Measurements from ENCODE around the gene PRPS1.

PRPS1 gene

DNA sequence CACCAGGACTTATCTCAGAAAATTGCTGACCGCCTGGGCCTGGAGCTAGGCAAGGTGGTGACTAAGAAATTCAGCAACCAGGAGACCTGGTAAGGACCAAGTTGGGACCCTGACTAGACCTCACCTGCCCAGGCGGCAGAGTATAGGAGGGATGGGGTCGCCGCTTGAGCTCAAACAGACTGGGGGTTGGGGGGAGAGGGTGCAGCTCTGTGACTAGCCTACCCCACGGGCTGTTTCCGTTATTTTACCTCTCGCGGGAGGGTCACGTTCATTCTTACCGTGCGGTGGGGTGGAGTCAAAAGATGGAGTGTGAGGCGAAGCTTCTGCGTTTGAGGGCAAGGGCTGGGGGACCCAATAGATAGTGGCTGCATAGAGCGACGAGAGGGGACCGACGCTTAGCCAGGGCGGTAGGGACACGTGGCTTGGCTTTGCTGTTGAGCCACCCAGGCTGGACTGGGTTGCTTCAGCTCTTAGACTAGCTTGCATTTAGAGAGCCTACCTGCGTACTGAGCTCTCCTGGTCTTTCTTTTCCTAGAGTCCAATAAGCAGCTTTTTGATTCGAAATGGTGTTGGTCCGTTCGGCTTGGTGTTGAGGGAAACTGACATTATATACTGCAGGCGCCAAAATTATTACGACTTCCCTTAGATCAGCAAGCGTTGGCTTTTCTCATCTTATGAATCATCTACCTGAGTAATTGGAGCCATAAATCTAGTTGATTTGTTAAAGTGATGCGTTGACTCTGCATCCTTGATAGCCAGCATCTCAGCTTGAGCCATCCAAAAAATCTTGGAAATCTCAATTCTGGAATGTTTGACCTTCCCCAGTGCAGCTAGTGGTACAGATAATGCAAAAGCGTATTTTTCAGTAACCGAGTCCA lies 591 bp downstream of the PRPS1 start:
- Histone ChIP-seq H3K36me3 (ENCODE audit: control insufficient read depth in 5 of 5, insufficient read depth in 5 of 5, low read length in 5 of 5) (no peaks in the 10 kb centered on the region), H3K9me3 (ENCODE audit: control insufficient read depth in 5 of 5, low read length in 5 of 5) (no peaks in the 10 kb centered on the region), H3K4me1 (ENCODE audit: control insufficient read depth in 5 of 5, insufficient read depth in 5 of 5, low read length in 5 of 5) (peaks cover 0 to 14% (median 10%) of the 10 kb centered on the region in 5 donors), H3K27ac (ENCODE audit: low read depth, low read length) (peak overlapping the region; percentile 57), H3K27me3 (ENCODE audit: control insufficient read depth in 5 of 5, insufficient read depth in 4 of 5, low read length in 5 of 5) (peaks cover 0 to 4% (median 3%) of the 10 kb centered on the region in 5 donors), H3K9ac (ENCODE audit: low read length in 5 of 5) (peak overlapping the region; percentile 16 to 76 (median 64)), H3K4me3 (ENCODE audit: low read depth in 1 of 5, low read length in 5 of 5) (peak overlapping the region; percentile 69 to 84 (median 77))

DNA sequence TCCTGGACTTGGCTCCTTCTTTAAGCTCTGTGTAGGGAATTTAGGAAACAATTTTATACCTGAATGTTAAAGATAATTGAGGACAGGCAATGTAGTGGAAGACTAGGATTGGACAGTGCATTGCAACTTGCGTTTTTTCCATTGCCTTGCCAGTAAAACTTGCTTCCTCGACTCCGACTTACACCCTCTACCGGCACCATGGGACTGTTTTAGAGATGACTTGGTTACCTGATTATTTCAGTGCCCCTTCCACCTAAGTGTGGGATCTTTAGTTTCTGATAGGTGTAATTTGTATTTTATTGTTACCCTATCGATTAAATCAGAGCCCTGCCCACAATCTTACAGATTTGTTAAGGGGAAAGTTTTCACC lies 1.2 kb downstream of the PRPS1 start:
- Histone ChIP-seq H3K27ac (ENCODE audit: low read depth, low read length) (no peak overlapping the region), H3K36me3 (ENCODE audit: control insufficient read depth in 5 of 5, insufficient read depth in 5 of 5, low read length in 5 of 5) (no peaks in the 10 kb centered on the region), H3K9ac (ENCODE audit: low read length in 5 of 5) (peak overlapping the region in 1 of 5 donors; percentile 31)

DNA sequence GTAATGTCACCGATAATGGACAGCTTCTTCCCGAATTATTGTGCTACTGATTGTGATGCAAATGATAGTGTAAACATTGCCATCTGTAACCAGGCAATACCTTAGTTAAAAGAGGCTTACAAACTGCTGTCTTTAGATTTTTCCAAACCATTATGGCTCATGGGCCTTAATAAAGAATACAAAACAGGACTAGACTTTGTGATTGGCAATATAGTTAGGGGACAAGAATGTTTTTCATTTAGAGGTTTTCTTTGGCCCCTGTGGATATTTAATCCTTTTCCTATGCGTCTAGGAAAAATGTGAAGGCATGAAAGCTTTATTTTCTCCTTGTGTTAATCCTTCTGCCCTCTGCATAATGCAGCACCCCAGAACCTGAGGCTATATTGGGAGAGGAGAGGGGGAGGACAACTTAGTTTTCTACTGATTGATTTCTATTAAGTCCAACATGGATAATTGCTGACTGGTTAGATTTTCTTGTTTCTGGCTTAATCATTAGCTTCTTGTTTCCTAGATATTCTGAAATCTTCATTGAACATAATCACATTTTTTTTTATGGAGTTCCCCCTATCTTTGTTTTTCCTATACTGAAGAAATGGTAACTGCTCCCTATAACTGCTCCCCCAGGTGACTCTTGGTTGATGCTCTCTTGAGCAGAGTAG lies 1.9 kb downstream of the PRPS1 start:
- H3K27me3 ChIP-seq (ENCODE audit: control insufficient read depth in 5 of 5, insufficient read depth in 4 of 5, low read length in 5 of 5): peaks cover 0 to 4% (median 3%) of the 10 kb centered on the region in 5 donors
- no peak overlapping the region for H3K9ac ChIP-seq (ENCODE audit: low read length in 5 of 5)
- no peaks in the 10 kb centered on the region for H3K36me3 ChIP-seq (ENCODE audit: control insufficient read depth in 5 of 5, insufficient read depth in 5 of 5, low read length in 5 of 5)
- no peaks in the 10 kb centered on the region for H3K9me3 ChIP-seq (ENCODE audit: control insufficient read depth in 5 of 5, low read length in 5 of 5)
- H3K4me1 ChIP-seq (ENCODE audit: control insufficient read depth in 5 of 5, insufficient read depth in 5 of 5, low read length in 5 of 5): peaks cover 0 to 14% (median 10%) of the 10 kb centered on the region in 5 donors
- H3K4me3 ChIP-seq (ENCODE audit: low read depth in 1 of 5, low read length in 5 of 5): peak overlapping the region in 1 of 5 donors; percentile 69
- no peak overlapping the region for H3K27ac ChIP-seq (ENCODE audit: low read depth, low read length)

More for the DNA sequence above, 1.2 kb downstream of the PRPS1 start:
- peak overlapping the region; percentile 69 to 84 (median 77) for H3K4me3 ChIP-seq (ENCODE audit: low read depth in 1 of 5, low read length in 5 of 5)
- peaks cover 0 to 14% (median 10%) of the 10 kb centered on the region in 5 donors for H3K4me1 ChIP-seq (ENCODE audit: control insufficient read depth in 5 of 5, insufficient read depth in 5 of 5, low read length in 5 of 5)
- H3K9me3 ChIP-seq (ENCODE audit: control insufficient read depth in 5 of 5, low read length in 5 of 5): no peaks in the 10 kb centered on the region
- H3K27me3 ChIP-seq (ENCODE audit: control insufficient read depth in 5 of 5, insufficient read depth in 4 of 5, low read length in 5 of 5): peaks cover 0 to 4% (median 3%) of the 10 kb centered on the region in 5 donors

DNA sequence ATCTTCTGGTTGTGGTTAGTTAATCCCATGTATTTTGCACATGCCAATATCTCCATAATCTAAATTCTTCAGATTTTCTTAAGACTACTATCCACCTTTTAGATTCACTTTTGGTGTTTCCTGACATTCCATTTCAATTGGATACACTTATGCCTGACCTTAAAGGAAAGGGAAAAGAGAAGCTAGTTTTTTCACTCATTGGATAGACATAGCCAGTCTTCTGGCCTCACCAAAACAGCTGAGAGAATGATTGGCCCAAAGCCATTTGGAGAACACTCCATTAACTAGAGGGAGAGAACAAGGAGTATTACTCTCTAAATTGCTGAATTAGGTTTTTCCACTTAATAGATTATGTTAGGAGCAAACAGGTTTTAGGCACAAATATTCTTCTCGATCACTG lies 4.0 kb downstream of the PRPS1 start:
- H3K27me3 ChIP-seq (ENCODE audit: control insufficient read depth in 5 of 5, insufficient read depth in 4 of 5, low read length in 5 of 5): peaks cover 0 to 4% (median 3%) of the 10 kb centered on the region in 5 donors
- peaks cover 0 to 14% (median 10%) of the 10 kb centered on the region in 5 donors for H3K4me1 ChIP-seq (ENCODE audit: control insufficient read depth in 5 of 5, insufficient read depth in 5 of 5, low read length in 5 of 5)
- H3K9ac ChIP-seq (ENCODE audit: low read length in 5 of 5): no peak overlapping the region
- H3K36me3 ChIP-seq (ENCODE audit: control insufficient read depth in 5 of 5, insufficient read depth in 5 of 5, low read length in 5 of 5): no peaks in the 10 kb centered on the region
- no peaks in the 10 kb centered on the region for H3K9me3 ChIP-seq (ENCODE audit: control insufficient read depth in 5 of 5, low read length in 5 of 5)
- H3K27ac ChIP-seq (ENCODE audit: low read depth, low read length): no peak overlapping the region
- H3K4me3 ChIP-seq (ENCODE audit: low read depth in 1 of 5, low read length in 5 of 5): no peak overlapping the region

DNA sequence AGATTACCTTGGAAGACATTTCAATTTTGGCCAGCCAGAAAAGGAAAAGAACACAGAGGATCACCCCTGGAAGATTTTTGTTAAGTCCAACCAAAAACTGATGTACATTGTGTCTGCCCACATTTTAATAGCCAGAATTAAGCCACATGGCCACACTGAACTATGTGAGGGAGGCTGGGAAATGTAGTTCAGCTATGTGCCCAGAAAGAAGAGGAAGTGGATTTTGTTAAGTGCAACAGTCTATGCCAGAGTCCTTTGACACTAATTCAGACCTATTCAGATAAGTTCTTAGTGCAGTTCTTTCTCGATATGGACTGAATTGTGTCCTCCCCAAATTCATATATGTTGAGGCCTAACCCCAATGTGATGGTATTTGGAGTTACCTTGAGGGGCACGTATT lies 18.4 kb downstream of the PRPS1 start:
- H3K36me3 ChIP-seq (ENCODE audit: control insufficient read depth in 5 of 5, insufficient read depth in 5 of 5, low read length in 5 of 5): peaks cover 15 to 46% (median 23%) of the 10 kb centered on the region in 5 donors
- H3K9me3 ChIP-seq (ENCODE audit: control insufficient read depth in 5 of 5, low read length in 5 of 5): no peaks in the 10 kb centered on the region
- H3K27me3 ChIP-seq (ENCODE audit: control insufficient read depth in 5 of 5, insufficient read depth in 4 of 5, low read length in 5 of 5): peaks cover 0 to 6% (median 2%) of the 10 kb centered on the region in 5 donors
- no peaks in the 10 kb centered on the region for H3K4me1 ChIP-seq (ENCODE audit: control insufficient read depth in 5 of 5, insufficient read depth in 5 of 5, low read length in 5 of 5)
- H3K27ac ChIP-seq (ENCODE audit: low read depth, low read length): no peak overlapping the region
- no peak overlapping the region for H3K4me3 ChIP-seq (ENCODE audit: low read depth in 1 of 5, low read length in 5 of 5)
- no peak overlapping the region for H3K9ac ChIP-seq (ENCODE audit: low read length in 5 of 5)

DNA sequence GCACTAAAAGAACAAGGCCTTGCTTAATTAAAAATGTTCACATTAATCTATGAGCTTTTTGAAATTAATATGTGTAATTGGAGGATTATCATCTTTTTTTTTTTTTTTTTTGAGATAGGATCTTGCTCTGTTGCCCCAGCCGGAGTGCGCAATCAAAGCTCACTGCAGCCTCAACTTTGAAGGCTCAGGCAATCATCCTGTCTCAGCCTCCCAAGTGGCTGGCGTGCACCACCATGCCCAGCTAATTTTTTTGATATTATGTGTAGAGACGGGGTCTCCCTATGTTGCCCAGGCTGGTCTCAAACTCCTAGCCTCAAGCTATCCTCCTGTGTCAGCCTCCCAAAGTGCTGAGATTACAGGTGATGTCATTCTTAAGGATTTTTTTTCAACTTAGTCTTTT lies 20.0 kb downstream of the PRPS1 start:
- Histone ChIP-seq H3K4me1 (ENCODE audit: control insufficient read depth in 5 of 5, insufficient read depth in 5 of 5, low read length in 5 of 5) (no peaks in the 10 kb centered on the region), H3K9ac (ENCODE audit: low read length in 5 of 5) (no peak overlapping the region), H3K36me3 (ENCODE audit: control insufficient read depth in 5 of 5, insufficient read depth in 5 of 5, low read length in 5 of 5) (peaks cover 13 to 42% (median 17%) of the 10 kb centered on the region in 5 donors), H3K27ac (ENCODE audit: low read depth, low read length) (no peak overlapping the region), H3K27me3 (ENCODE audit: control insufficient read depth in 5 of 5, insufficient read depth in 4 of 5, low read length in 5 of 5) (peaks cover 0 to 6% (median 3%) of the 10 kb centered on the region in 5 donors), H3K4me3 (ENCODE audit: low read depth in 1 of 5, low read length in 5 of 5) (no peak overlapping the region), H3K9me3 (ENCODE audit: control insufficient read depth in 5 of 5, low read length in 5 of 5) (no peaks in the 10 kb centered on the region)

DNA sequence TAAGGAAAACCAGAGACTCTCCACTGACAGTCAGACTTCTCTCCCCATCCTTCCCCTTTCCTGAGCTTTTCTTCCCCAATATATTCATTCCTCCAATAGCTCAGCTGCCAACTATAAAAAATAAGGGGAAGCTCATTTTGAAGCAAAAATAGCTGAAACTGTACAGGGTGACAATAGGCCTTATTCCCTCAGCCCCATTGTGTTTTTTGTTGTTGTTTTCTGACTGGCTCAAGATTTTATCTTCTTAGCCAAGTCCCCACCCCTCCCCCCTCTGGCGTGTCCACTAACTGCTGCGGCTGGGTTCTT lies 26.2 kb downstream of the PRPS1 start:
- Histone ChIP-seq H3K27me3 (ENCODE audit: control insufficient read depth in 5 of 5, insufficient read depth in 4 of 5, low read length in 5 of 5) (peaks cover 0 to 14% (median 7%) of the 10 kb centered on the region in 5 donors), H3K9me3 (ENCODE audit: control insufficient read depth in 5 of 5, low read length in 5 of 5) (no peaks in the 10 kb centered on the region), H3K4me1 (ENCODE audit: control insufficient read depth in 5 of 5, insufficient read depth in 5 of 5, low read length in 5 of 5) (peaks cover 0 to 14% (median 11%) of the 10 kb centered on the region in 5 donors), H3K9ac (ENCODE audit: low read length in 5 of 5) (no peak overlapping the region), H3K36me3 (ENCODE audit: control insufficient read depth in 5 of 5, insufficient read depth in 5 of 5, low read length in 5 of 5) (peaks cover 3 to 11% (median 7%) of the 10 kb centered on the region in 5 donors), H3K4me3 (ENCODE audit: low read depth in 1 of 5, low read length in 5 of 5) (no peak overlapping the region), H3K27ac (ENCODE audit: low read depth, low read length) (no peak overlapping the region)

DNA sequence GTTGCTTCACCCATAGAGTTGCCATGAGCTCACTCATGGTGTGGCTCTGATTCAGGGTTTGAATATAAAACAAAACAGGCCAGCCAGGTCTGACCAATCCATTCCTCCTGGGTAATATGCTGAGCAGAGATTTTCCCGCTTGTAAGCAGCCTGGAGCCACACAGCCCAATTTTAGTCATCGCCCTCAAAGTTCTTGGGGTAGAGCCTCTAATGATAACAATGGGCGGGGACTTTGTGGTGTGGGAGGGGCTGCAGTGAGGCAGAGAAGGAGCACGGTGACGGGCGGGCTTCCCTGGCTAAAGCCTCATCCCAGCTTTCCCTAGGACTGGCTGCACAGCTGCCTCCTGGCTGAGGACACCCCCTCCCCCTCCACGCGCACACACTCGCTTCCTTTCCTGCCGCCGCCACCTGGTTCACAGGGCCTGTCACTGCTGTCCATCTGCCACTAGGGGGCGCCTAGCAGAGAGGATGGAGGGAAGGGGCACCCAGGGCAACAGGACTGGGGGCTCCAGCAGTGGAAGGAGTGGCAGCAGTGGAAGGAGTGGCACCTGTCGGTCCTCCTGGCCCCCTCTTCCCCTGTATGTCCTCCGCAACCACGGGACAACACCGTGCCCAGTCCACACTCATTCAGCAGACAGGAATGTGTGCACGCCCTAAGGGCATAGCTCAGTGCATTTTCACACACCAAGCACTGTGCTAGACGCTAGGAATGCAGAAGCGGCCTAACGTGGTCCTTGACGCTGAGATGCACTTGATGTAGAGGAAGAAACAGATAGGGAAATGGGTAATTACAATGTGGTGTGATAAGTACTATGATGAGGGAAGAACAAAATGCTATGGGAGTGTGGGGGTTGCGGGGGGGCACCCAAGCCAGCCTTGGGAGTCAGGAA lies 26.8 kb downstream of the PRPS1 start:
- Histone ChIP-seq H3K9ac (ENCODE audit: low read length in 5 of 5) (no peak overlapping the region), H3K27ac (ENCODE audit: low read depth, low read length) (no peak overlapping the region), H3K9me3 (ENCODE audit: control insufficient read depth in 5 of 5, low read length in 5 of 5) (no peaks in the 10 kb centered on the region), H3K27me3 (ENCODE audit: control insufficient read depth in 5 of 5, insufficient read depth in 4 of 5, low read length in 5 of 5) (peaks cover 0 to 14% (median 7%) of the 10 kb centered on the region in 5 donors), H3K4me1 (ENCODE audit: control insufficient read depth in 5 of 5, insufficient read depth in 5 of 5, low read length in 5 of 5) (peaks cover 0 to 17% (median 11%) of the 10 kb centered on the region in 5 donors), H3K36me3 (ENCODE audit: control insufficient read depth in 5 of 5, insufficient read depth in 5 of 5, low read length in 5 of 5) (peaks cover 0 to 7% (median 1%) of the 10 kb centered on the region in 5 donors), H3K4me3 (ENCODE audit: low read depth in 1 of 5, low read length in 5 of 5) (peak overlapping the region in 2 of 5 donors; percentile 24 to 29)

DNA sequence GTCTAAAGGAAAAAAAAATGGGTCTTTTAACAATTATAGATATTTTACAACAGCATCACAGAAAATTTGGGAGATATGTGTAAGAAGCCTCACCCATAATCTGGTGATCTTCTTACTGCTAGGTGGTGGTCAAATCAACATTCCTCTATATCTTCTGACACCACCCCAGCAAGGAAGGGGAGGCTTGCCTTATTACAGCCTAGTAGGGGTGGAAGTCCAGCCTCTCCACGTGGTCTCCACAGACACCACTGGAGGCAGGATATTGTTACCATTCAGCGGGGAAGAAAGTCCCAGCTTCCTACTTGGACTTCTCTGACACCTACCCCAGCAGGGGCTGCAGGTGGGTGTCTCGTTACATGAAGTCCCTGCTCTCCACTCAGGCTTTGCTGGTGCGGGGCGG lies 28.7 kb downstream of the PRPS1 start:
- Histone ChIP-seq H3K4me3 (ENCODE audit: low read depth in 1 of 5, low read length in 5 of 5) (no peak overlapping the region), H3K4me1 (ENCODE audit: control insufficient read depth in 5 of 5, insufficient read depth in 5 of 5, low read length in 5 of 5) (peaks cover 0 to 17% (median 12%) of the 10 kb centered on the region in 5 donors), H3K27ac (ENCODE audit: low read depth, low read length) (no peak overlapping the region), H3K9ac (ENCODE audit: low read length in 5 of 5) (no peak overlapping the region), H3K9me3 (ENCODE audit: control insufficient read depth in 5 of 5, low read length in 5 of 5) (no peaks in the 10 kb centered on the region), H3K36me3 (ENCODE audit: control insufficient read depth in 5 of 5, insufficient read depth in 5 of 5, low read length in 5 of 5) (no peaks in the 10 kb centered on the region), H3K27me3 (ENCODE audit: control insufficient read depth in 5 of 5, insufficient read depth in 4 of 5, low read length in 5 of 5) (peaks cover 0 to 14% (median 7%) of the 10 kb centered on the region in 5 donors)
